HG03196 (cell line): ENCODE data around the gene RNF34.
"Not testable (repeated sequence)": the region's sequence is repeated elsewhere in the genome, so short reads cannot be mapped to it uniquely, and the experiment has no call there.

Experiments used
- ATAC-seq: cut with Tn5 transposase; IDR thresholded peaks from one replicate; pipeline ENCODE4 v1.9.1; 2021; ENCODE audit not compliant: unreplicated experiment

The RNF34 gene, protein sequence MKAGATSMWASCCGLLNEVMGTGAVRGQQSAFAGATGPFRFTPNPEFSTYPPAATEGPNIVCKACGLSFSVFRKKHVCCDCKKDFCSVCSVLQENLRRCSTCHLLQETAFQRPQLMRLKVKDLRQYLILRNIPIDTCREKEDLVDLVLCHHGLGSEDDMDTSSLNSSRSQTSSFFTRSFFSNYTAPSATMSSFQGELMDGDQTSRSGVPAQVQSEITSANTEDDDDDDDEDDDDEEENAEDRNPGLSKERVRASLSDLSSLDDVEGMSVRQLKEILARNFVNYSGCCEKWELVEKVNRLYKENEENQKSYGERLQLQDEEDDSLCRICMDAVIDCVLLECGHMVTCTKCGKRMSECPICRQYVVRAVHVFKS

DNA sequence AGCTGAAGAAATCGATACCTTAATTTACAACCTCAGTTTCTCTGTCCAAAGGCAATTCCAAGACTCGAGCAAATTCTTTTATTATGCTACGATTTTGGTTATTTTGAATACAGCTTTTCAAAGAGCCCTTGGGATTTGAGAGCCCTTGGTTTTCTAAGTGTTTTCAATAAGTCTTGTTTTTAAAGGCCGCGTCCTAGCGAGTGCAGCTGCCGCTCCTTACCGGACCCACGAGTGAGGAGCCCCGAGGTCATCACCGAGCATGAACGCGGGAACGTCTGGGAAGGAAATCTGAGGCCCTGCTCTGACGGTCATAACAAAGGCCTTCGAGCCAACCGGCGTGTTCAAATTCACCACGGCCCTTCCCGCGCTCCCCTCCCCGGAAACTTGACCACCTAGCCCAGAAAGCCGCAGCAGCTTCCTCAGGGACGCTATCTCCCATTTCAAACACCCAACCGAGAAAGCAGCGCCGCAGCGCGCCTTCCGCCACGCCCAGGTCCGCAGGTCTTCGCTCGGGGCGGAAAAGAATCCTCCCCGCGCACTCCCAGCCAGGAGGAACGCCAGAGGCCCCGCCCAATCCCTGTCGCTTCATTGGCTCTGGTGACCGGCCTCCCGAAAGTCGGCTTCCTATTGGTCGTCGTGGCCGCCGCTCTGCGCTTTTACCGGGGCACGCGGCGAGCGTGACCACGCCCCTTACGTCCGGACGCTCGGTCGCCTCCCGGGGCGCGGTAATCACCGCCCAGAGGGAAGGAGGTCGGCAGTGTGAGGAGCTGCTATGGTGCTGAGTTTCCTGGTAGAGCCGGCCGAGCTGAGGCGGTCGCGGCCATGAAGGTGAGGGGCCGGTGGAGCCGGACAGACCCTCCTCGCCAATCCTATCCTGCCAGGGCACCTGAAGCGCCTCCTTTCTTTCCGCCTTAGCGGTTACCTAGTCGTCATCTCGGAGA lies at the start of gene RNF34:
RNF34 (plus strand) TSS at position 728 of the 941 bp plus-strand sequence; CDS start at position 823, 95 bp downstream.
- peak; percentile 92 for ATAC-seq

DNA sequence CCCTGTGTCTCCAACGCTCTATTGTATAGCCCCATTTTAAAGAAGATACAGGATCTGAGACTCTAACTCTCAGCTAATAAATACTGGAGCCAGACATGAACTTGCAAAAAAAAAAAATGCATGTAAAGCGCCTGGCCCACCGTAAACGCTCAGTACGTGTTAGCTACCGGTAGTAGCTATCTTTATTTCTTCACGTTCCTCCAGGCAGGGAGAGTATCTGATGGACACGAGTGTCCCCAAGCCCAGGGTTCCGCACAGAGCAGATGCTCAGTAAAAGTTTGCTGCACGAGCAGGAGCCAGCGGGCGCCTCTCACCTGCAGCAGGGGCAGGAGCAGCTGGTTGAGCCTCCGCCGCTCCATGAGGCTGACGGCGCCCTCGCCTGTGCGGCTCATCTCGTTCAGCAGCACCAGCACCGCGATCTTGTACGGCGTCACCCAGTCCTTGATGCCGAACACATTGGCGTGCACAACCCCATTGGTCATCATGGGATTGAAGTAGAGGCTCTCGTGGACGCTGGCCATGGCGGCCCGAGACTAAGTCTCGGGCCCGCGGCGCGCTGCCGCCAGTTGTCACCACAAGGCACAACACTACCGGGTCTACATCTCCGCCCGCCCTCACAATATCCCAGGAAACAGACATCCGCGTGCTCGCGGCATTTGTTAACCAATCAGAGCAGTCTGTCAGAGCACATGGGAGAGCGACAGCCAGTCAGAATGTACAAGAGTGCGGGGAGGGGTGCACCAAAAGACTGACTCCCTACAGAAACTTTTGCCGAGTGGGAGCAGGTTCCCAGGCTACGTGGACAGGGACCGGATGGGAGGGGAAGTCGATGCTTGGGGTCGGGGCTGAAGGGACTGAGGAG lies 47.9 kb upstream of the RNF34 start, which contains the start of gene ANAPC5:
ANAPC5 (minus strand) TSS at position 592 of the 862 bp plus-strand sequence; CDS start at position 521, 71 bp downstream.
- ATAC-seq, result peak; percentile 95

DNA sequence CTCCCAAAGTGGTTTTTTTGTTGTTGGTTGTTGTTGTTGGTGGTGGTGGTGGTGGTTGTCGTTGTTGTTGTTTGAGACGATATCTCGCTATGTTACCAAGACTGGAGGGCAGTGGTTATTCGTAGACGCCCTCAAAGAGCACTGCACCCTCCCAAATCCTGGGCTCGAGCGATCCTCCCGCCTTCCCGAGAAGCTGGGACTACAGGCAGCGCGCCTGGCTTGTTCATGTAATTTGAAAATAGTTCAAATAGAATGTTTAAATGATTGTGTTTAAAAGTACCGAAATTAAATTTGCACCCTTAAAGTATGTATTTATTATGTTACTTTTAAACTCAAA lies 47.3 kb upstream of the RNF34 start:
- ATAC-seq, result peak; percentile 31

DNA sequence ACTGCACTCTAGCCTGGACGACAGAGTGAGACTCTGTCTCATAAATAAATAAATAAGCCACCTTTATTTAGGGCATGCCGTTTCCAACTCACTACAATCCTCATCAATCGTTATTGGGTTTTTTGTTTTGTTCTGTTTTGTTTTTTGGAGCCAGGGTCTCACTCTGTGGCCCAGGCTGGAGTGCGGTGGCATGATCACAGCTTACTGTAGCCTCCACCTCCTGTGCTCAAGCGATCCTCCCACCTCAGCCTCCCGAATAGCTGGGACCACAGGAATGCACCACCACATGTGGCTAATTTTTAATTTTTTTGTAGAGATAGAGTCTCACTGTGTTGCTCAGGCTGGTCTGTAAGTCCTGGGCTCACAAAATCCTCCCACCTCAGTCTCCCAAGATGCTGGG lies 44.1 kb upstream of the RNF34 start:
- ATAC-seq, result no peak

DNA sequence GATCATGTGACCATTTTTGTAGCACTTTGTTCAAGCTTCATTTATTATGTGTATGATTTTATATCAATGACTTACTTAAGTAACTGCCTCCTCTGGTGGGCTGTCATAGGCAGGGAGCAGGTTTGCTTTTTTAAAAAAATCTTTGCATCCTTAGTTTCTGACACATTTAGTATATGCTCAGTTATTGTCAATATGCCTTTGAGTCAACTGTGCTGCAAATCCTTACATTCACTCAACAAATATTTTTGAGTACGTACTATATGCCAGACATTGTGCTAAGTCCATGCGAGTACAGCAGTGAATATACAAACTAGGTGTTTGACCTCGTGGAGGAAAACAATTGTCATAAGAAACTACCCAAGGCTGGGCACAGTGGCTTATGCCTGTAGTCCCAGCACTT lies 43.3 kb upstream of the RNF34 start:
- ATAC-seq, result no peak

DNA sequence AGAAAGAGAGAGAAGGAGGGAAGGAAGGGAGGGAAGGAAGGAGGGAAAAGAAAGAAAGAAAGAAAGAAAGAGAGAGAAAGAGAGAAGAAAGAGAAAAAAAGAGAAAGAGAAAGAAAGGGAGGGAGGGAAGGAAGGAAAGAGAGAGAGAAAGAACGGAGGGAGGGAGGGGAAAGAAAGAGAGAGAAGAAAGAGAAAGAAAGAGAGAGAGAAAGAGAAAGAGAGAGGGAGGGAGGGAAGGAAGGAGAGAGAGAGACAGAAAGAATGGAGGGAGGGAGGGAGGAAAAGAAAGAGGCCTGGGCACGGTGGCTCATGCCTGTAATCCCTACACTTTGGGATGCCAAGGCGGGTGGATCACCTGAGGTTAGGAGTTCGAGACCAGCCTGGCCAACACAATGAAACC lies 42.6 kb upstream of the RNF34 start:
- no peak for ATAC-seq

DNA sequence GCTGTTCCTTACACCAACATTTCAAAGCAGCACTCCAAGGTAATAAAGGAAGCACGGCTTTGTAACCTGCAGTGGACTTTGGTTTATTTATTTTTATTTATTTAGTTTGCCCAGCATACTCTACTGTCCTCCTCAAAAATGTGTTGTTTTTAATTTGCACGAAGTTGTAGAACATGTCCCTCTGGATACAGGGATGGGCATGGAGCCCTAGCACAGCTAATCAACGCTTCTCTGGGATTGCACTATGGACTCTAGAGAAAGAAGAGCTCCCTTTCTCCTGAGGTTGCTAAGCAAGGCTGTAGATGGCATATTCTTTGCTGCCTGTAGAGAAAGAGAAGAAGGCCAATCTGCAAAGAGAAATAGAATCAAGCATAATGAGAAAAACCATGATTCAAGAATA lies 41.8 kb upstream of the RNF34 start:
- ATAC-seq, result no peak

DNA sequence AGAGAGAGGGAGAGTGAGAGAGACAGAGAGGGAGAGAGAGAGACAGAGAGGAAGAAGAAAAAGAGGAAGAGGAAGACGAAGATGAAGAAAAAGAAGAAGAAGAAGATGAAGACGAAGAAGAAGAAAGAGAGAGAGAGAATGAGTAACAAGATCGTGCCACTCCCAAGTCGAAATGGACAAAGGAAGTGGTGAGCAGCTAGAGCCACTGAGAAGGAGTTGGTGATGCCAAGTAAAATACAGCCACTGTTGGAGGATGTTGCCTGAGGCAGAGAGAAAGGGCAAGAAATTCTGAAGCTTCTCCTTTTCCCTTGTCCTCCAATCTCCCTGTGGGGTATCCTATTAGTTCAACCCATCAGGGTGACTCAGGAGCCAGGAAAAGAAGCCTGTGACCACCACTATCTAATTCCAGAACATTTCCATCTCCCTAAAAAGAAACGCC lies 35.2 kb upstream of the RNF34 start:
- ATAC-seq, result no peak

DNA sequence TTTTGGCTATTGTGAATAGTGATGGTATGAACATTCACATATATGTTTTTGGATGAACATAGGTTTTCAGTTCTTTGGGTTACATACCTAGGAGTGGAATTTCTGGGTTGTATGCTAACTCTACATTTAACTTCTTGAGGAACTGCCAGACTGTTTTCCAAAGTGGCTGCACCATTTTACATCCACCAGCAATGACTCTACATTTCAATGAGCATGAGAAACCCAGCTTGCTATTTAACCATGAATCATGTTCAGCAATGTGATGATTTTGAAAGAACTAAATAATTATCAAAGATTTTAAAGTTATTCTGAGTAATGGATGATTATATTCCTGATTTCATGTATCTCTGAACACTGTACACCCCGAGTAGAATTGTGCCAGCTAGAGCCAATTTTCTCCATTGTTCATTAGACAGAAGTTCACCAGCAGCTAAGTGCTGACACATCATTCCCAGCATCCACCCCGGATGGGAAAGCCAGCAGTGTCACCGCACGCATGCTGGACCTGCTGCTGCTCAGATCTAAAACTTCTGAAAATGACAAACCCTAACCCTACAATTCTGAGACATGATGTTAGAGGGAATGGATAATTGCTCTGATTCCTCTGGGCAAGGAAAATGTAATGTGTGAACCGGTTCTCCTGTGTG lies 34.4 kb upstream of the RNF34 start:
- ATAC-seq, result no peak

DNA sequence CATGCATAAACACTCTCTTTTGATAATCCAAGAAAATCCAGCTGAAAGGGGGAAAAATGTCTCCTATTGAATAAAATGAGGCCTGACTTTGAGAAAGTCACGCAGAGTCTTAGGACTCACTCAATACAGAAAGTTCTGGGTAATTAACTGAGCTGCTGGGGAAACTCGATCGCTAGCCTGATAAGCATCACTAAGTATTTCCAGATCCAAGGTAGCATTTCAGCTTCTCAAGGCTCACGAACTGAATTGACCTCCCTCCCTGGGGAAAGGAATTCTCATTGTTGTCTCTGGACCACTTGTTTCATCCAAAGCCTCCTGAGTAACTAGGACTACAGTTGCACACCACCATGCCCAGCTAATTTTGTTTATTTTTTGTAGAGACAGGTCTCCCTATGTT lies 33.9 kb upstream of the RNF34 start:
- ATAC-seq, result no peak

DNA sequence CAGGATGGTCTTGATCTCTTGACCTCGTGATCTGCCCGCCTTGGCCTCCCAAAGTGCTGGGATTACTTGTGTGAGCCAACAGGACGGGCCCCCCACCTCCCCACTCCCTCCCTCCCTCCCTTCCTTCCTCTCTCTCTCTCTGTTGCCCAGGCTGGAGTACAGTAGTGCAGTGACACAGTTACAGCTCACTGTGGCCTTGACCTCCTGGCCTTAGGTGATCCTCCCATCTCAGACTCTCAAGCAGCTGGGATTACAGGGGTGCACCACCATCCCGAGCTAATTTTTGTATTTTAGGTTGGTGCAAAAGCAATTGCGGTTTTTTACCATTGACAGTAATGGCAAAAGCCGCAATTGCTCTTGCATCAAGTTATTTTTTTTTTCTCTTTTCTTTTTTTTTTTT lies 28.5 kb upstream of the RNF34 start:
- ATAC-seq, result no peak

DNA sequence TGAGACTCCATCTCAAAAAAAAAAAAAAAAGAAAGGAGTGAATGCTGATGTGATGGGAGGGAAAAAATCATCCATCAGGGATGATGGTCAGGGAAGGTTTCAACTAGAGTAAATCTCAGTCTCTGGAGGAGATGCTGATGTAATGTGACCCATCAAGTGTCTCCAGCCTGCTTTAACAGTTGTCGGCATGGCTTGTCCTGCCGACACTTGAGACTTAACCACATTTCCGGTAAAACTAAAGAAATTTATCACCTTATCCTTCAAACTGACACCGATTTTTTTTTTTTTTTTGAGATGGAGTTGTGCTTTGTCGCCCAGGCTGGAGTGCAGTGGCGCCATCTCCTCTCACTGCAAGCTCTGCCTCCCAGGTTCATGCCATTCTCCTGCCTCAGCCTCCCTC lies 26.2 kb upstream of the RNF34 start:
- ATAC-seq, result no peak

DNA sequence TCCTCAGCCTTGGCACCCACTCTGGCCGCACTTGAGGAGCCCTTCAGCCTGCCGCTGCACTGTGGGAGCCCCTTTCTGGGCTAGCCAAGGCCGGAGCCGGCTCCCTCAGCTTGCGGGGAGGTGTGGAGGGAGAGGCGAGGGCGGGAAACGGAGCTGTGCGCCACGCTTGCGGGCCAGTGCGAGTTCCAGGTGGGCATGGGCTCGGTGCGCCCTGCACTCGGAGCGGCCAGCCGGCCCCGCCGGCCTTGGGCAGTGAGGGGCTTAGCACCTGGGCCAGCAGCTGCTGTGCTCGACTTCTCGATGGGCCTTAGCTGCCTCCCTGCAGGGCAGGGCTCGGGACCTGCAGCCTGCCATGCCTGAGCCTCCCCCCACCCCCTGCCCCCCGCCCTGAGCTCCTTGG lies 25.6 kb upstream of the RNF34 start:
- not testable (repeated sequence) for ATAC-seq

DNA sequence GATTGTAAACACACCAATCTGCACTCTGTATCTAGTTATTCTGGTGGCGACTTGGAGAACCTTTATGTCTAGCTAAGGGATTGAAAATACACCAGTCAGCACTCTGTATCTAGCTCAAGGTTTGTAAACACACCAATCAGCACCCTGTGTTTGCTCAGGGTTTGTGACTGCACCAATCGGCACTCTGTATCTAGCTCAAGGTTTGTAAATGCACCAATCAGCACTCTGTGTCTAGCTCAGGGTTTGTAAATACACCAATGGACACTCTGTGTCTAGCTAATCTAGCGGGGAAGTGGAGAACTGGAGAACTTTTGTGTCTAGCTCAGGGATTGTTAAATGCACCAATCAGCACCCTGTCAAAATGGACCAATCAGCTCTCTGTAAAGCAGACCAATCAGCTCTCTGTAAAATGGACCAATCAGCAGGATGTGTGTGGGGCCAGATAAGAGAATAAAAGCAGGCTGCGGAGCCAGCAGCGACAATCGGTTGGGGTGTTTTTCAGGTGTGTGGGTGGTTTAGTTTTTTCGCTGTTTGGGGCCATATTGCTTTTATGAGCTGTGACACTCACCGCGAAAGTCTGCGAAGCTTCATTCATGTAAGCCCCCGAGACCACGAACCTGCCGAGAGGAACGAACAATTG lies 24.9 kb upstream of the RNF34 start:
- ATAC-seq, result not testable (repeated sequence)

DNA sequence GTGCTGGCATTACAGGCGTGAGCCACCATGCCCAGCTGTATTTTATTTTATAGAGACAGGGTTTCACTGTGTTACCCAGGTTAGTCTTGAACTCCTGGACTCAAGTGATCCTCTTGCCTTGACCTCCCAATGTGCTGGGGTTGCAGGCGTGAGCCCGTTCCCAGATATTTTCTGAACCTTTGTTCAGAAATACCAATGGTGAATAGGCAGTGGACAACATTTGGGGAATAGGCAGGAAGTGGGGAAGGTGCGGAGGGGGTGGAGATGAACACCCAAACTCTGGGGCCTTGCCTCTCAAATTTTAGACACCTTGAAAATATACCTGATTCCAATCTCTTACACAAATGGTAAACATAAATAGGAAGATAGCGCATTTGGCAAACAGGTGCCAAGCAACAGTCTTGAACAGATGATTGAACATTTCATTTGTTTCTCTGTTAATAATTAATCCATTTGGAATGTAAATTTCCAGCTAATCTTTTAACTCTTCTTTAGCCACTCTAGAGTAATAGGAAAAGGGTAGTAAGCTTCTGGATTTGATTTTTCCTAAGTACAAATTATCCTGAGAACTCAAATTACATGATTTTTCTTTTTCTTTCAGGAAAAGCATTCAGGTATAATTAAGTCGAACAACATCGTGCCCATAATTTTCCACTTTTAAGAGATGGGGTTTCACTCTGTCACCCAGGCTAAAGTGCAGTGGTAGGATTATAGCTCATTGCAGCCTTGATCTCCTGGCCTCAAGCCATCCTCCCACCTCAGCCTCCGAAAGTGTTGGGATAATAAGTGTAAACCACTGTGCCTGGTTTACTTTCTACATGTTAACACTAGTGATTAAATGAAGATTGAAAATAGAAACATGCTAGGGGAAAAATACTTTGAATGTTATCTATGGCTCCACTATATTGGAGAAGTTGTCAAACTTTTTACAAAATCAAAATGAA lies 22.9 kb upstream of the RNF34 start:
- ATAC-seq, result no peak

DNA sequence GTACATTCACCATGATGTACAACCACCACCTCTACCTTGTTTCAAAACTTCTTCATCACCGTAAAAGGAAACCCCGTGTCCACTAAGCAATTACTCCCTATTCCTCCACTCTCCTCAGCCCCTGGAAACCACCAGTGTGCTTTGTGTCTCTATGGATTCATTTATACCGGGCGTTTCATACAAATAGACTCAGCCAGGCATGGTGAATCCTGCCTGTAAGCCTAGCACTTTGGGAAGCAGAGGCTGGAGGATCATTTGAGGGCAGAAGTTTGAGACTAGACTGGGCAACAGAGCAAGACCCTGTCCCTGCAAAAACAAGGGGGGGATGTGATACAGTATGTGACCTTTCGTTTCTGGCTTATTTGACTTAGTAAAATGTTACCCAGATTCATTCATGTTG lies 21.2 kb upstream of the RNF34 start:
- ATAC-seq, result no peak

DNA sequence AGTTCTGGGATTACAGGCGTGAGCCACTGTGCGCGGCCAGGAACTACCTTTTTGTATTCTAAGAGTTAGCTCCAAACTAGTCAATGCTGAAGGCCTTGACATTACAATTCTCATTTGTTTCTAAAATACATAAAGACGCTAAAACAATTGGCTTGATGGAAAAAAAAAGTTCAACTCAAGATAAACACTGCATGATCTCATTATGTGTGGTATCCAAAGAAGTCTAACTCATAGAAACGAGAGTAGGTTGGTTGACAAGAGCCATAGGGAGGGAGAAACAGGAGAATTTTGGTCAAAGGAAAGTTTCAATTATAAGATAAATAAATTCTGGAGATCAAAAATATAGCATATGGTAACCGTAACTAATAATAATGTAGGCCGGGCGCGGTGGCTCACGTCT lies 20.0 kb upstream of the RNF34 start:
- no peak for ATAC-seq

DNA sequence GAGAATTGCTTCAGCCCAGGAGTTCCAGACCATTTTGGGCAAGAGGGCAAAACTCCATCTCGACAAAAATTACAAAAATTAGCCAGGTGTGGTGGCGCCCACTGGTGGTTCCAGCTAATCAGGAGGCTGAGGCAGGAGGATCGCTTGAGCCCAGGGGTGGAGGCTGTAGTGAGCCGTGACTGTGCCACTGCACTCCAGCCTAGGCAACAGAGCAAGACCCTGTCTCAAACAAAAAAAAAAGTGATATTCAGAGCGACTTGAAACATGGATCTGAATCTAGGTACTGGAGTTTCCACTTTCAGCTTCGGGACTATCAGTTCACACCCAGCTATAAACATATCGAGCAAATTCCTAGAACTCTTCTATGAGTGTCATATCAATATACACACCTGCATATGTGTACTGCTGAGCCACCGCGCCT lies 16.3 kb upstream of the RNF34 start:
- no peak for ATAC-seq

DNA sequence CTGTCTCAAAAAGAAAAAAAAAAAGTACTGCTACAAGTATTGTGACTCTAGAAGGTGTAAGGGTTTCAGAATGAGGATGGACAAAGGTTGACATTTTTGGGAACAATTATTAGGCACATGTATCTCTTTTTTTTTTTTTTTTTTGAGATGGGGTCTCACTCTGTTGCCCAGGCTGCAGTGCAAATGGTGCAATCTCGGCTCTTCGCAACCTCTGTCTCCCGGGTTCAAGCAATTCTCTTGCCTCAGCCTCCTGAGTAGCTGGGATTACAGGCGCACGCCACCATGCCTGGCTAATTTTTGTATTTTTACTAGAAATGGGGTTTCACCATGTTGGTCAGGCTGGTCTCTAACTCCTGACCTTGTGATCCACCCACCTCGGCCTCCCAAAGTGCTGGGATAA lies 15.0 kb upstream of the RNF34 start:
- not testable (repeated sequence) for ATAC-seq
